K562 (cell line): ENCODE data around the gene MRAS.

Experiments used
- ID3 ChIP-seq, 2 experiments: fragments of 250-450 bp in 1 of 2; fragments of 450-650 bp in 1 of 2; sonication (Bioruptor Pico) in 1 of 2; IDR thresholded peaks; 2 replicates each; pipeline versions ENCODE4 v1.6.1 to v1.8.0; 2016 to 2021; ENCODE audit warnings: mild to moderate bottlenecking in 2 of 2, moderate library complexity in 2 of 2, missing compliant biosample characterization in 1 of 2, missing genetic modification characterization in 1 of 2
- RCOR1 ChIP-seq, 2 experiments: IDR thresholded peaks; 2 replicates each; pipeline ENCODE4 v1.6.1; 2012; ENCODE audit warnings: low read depth in 2 of 2, low read length in 2 of 2, borderline replicate concordance in 1 of 2, improper control_type of control experiment in 1 of 2
- ZHX1 ChIP-seq: fragments of 150-350 bp; conservative IDR thresholded peaks from 2 replicates; pipeline ENCODE4 v1.6.1; 2014; ENCODE audit warnings: low read length

- TF ChIP-seq ID3 (CRISPR knock-in tag; IDR thresholded peaks at IDR 0.05) (no peak), ID3 (tag; IDR thresholded peaks at IDR 0.05) (no peak), ZHX1 (no peak), RCOR1 (IDR thresholded peaks at IDR 0.05; ENCODE audit: borderline replicate concordance in 1 of 2, low read depth in 2 of 2, low read length in 2 of 2) (no peak)
Measured at GRCh38 chr3:138360869-138361525, 12.6 kb downstream of the MRAS start.
